Left lung (tissue), 10 donors: ENCODE data around the gene FARP1. TPM values are rescaled to one million over a fixed set of nuclear protein-coding genes. Genes with fewer than 3 reads are reported as not detected.

Experiments used
- ATAC-seq: fragments of 200-7000 bp; cut with Tn5 transposase; one replicate; pipeline ENCODE4 v1.9.1; 2020; ENCODE audit warnings: moderate library complexity
- DNase-seq, 4 donors: peaks; one replicate each; pipeline ENCODE4 v3.0.0-alpha.2; 2013 to 2020
- H3K27ac ChIP-seq, 2 donors: fragments of 200-600 bp; sonication (generic) in 1 of 2; one replicate each; pipeline versions ENCODE4 v1.5.0 to v1.8.0; 2020 to 2021
- H3K27me3 ChIP-seq, 2 donors: fragments of 200-600 bp; sonication (generic) in 1 of 2; one replicate each; pipeline versions ENCODE4 v1.5.0 to v1.8.0; 2020 to 2021
- H3K36me3 ChIP-seq, 2 donors: fragments of 200-600 bp; sonication (generic) in 1 of 2; one replicate each; pipeline versions ENCODE4 v1.5.0 to v1.8.0; 2020 to 2021
- H3K4me1 ChIP-seq, 2 donors: fragments of 200-600 bp; one replicate each; pipeline ENCODE4 v1.8.0; 2021
- H3K4me3 ChIP-seq, 2 donors: fragments of 200-600 bp; sonication (generic) in 1 of 2; one replicate each; pipeline versions ENCODE4 v1.5.0 to v1.8.0; 2020 to 2021; ENCODE audit warnings: mild to moderate bottlenecking in 1 of 2
- H3K9me3 ChIP-seq, 2 donors: fragments of 200-600 bp; sonication (generic) in 1 of 2; one replicate each; pipeline versions ENCODE4 v1.5.0 to v1.8.0; 2020 to 2021
- intact Hi-C, 2 donors: fragments of 100-400 bp; cut with DNase I; formaldehyde crosslinking; loops; one replicate each; pipeline versions ENCODE4 v1.11.2 to v1.14.2; 2022
- polyA plus RNA-seq, 6 donors: library from polyadenylated mRNA; unstranded; fragments of 120-200 nt; gene quantifications; one replicate each; pipeline ENCODE4 v1.2.1, GENCODE V29; 2013; ENCODE audit not compliant: insufficient read length in 6 of 6
- total RNA-seq, 2 donors: library from RNA; stranded (reverse); fragmentation: NEBNext Ultra II Directional; extraction: Animal tissue kit (Norgen Biotek cat#: 25700); gene quantifications; one replicate each; pipeline ENCODE4 v1.2.1, GENCODE V29; 2021
- TF ChIP-seq, protein P1 (sequence below), 2 donors: fragments of 200-600 bp; sonication (generic) in 1 of 2; IDR thresholded peaks; one replicate each; pipeline versions ENCODE4 v1.5.0 to v1.8.0; 2021; ENCODE audit warnings: antibody characterized with exemption in 2 of 2
- donor health status: DM: no; HTN: yes; CAD: no.
- donor health status: DM: no; HTN: no; CAD: no.

Gene FARP1
- total and polyA plus RNA-seq, 8 donors = 78.9 to 142 (median 132) TPM

DNA sequence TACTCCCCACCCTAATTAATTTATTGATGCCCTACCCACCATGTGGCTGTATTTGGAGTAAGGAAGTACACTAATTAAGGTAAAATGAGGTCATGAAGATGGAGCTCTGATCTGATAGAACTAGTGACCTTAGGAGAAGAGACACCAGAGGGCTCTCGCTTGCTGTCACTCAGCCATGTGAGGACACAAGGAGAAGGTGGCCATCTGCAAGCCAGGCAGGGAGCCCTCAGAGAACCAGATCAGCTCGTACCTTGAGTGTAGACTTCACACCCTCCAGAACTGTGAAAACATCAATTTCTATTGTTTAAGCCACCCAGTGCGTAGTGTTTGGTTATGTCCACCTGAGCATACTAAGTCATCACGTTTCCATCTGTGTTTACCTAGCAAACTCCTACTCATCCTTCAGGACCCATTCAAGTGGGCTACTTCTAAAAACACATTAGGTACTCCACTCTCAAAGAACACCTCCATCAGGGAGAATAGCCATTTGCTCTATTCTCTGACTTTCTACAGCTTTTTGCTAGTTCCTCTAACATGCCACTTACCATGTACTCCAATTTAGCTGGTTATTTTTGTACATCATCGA lies 191.8 kb downstream of the FARP1 start:
- no peak overlapping the region for H3K27ac ChIP-seq
- no peaks in the 10 kb centered on the region for H3K9me3 ChIP-seq
- H3K4me1 ChIP-seq = no peaks in the 10 kb centered on the region
- DNase-seq (no peak), ATAC-seq (no peak)
- intact Hi-C loops = no loop called here
- TF ChIP-seq, protein P1, sequence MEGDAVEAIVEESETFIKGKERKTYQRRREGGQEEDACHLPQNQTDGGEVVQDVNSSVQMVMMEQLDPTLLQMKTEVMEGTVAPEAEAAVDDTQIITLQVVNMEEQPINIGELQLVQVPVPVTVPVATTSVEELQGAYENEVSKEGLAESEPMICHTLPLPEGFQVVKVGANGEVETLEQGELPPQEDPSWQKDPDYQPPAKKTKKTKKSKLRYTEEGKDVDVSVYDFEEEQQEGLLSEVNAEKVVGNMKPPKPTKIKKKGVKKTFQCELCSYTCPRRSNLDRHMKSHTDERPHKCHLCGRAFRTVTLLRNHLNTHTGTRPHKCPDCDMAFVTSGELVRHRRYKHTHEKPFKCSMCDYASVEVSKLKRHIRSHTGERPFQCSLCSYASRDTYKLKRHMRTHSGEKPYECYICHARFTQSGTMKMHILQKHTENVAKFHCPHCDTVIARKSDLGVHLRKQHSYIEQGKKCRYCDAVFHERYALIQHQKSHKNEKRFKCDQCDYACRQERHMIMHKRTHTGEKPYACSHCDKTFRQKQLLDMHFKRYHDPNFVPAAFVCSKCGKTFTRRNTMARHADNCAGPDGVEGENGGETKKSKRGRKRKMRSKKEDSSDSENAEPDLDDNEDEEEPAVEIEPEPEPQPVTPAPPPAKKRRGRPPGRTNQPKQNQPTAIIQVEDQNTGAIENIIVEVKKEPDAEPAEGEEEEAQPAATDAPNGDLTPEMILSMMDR (IDR thresholded peaks at IDR 0.05) = no peak
- no peak overlapping the region for H3K4me3 ChIP-seq
- H3K36me3 ChIP-seq = no peaks in the 10 kb centered on the region
- no peaks in the 10 kb centered on the region for H3K27me3 ChIP-seq

DNA sequence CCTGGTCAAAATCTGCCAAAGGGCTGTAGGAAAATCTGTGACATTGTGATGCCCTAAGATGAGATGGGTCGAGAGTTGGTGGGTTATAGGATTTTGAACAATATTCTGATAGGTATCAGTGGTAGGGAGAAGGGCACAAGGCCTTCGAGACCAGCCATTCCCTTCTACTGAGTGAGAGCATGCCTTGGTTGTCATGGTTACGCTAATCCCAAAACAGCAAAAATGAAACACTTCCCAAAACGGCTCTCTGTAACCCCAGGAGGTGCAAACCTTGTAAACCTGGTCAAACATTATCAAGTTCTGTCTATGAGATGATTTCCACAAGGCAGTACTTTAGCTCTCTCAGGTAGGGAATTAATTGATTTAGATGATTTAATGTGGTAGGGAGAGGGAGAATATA lies 192.8 kb downstream of the FARP1 start:
- TF ChIP-seq, protein P1 (IDR thresholded peaks at IDR 0.05) = no peak
- no peaks in the 10 kb centered on the region for H3K9me3 ChIP-seq
- intact Hi-C loops = no loop called here

DNA sequence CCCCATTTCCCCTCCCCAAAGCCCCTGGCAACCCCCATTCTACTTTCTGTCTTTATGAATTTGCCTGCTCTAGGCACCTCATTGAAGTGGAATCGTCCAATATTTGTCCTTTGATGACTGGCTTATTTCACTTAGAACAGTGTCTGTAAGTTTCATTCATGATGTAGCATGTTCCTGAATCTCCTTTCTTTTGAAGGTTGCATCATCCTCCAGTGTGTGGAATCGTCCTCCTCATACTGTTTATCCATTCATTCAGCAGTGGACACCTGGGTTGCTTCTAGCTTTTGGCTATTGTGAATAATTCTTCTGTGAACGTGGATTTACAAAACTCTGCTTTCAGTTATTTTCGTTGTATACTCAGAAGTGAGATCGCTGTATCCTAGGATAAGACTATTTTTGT lies 195.4 kb downstream of the FARP1 start:
- no peak for DNase-seq
- Histone ChIP-seq H3K4me1 (no peaks in the 10 kb centered on the region), H3K4me3 (no peak overlapping the region), H3K27me3 (no peaks in the 10 kb centered on the region), H3K9me3 (no peaks in the 10 kb centered on the region), H3K27ac (no peak overlapping the region), H3K36me3 (no peaks in the 10 kb centered on the region)
- intact Hi-C loops = no loop called here
- ATAC-seq = no peak
- TF ChIP-seq, protein P1 (IDR thresholded peaks at IDR 0.05) = no peak

More for the DNA sequence above, 192.8 kb downstream of the FARP1 start:
- DNase-seq (no peak), ATAC-seq (no peak)
- H3K27me3 ChIP-seq = no peaks in the 10 kb centered on the region
- H3K27ac ChIP-seq = no peak overlapping the region
- H3K4me3 ChIP-seq = no peak overlapping the region
- no peaks in the 10 kb centered on the region for H3K4me1 ChIP-seq
- no peaks in the 10 kb centered on the region for H3K36me3 ChIP-seq

DNA sequence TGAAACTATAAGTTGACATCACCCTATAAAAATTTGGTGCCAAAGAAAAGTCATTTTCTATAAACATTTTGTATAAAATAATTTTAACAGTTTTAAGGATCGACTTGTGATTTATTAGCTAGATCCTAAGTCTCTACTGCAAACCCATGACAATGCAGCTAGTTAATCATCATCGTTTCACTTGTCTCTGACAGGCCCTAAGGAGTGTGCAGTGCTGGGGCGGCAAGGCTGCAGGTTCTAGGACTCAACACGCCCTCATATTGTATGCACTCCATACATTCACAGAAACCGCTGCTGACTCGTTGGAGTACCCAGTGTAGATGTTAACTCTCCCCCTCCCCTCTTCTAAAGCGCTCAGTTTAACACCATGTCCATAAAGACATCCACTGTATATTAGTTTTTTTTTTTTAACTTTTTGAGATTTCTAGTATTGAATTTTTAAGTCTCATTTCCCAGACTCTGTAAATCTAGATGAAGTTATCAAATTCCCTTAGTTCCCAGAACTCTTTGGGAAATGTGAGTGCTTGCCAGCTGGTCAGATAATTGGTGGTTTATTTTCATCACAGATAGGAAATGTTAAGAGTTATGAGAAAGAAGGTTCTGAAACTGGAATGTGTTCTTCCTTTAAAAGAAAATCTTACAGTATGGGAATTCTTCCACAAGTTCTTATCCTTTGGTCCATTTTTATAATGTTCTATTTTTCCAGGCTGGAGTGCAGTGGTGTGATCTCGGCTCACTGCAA lies 197.0 kb downstream of the FARP1 start:
- ATAC-seq = no peak

DNA sequence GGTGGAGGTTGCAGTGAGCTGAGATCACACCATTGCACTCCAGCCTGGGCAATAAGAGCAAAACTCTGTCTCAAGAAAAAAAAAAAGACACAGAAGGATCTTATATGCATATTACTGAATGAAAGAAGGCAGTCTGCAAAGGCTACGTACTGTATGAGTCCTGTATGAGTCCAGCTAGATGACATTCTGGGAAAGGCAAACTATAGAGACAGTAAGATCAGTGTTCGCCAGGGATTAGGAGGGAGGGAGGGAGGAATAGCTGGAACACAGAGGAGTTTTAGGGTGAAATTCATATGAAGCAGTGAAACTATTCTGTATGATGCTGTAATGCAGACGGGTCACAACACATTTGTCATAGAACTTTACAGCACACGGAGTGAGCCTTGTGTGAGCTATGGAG lies 200.1 kb downstream of the FARP1 start:
- Histone ChIP-seq H3K36me3 (no peaks in the 10 kb centered on the region), H3K4me3 (no peak overlapping the region), H3K27ac (no peak overlapping the region), H3K27me3 (no peaks in the 10 kb centered on the region), H3K4me1 (peaks cover 0 to 2% of the 10 kb centered on the region in 2 donors), H3K9me3 (no peaks in the 10 kb centered on the region)
- TF ChIP-seq, protein P1 (IDR thresholded peaks at IDR 0.05) = no peak
- ATAC-seq (no peak), DNase-seq (no peak)
- intact Hi-C loops = no loop called here

More for the DNA sequence above, 197.0 kb downstream of the FARP1 start:
- Histone ChIP-seq H3K27me3 (no peaks in the 10 kb centered on the region), H3K4me1 (no peaks in the 10 kb centered on the region), H3K4me3 (no peak overlapping the region), H3K9me3 (no peaks in the 10 kb centered on the region), H3K27ac (no peak overlapping the region), H3K36me3 (no peaks in the 10 kb centered on the region)
- TF ChIP-seq, protein P1 (IDR thresholded peaks at IDR 0.05) = no peak
- no peak for DNase-seq
- intact Hi-C loops = no loop called here
